ENCODE data around the gene ADD1. TPM values are rescaled to one million over a fixed set of nuclear protein-coding genes. Genes with fewer than 3 reads are reported as not detected.
A peak's percentile ranks its signal among the peaks of the same experiment; 100 is the strongest.

ADD1 gene
- total and polyA plus RNA-seq, 4 donors: 127 to 400 (median 268) TPM

DNA sequence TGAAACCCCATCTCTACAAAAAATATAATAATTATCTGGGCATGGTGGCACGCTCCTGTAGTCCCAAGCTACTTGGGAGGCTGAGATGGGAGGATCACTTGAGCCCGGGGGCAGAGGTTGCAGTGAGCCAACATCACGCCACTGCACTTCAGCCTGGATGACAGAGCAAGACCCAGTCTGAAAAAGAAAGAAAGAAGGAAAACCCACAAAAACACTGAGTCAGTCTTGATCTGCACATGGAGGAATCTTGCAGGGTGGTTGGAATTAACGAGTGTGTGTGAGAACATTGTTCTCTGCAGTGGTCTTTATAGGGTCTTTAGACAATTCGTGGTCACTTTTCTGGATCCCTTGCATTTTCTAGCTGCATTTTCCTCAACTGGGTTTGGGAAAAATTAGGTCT is 23.2 kb downstream of the ADD1 start:
- TF ChIP-seq, protein P1, sequence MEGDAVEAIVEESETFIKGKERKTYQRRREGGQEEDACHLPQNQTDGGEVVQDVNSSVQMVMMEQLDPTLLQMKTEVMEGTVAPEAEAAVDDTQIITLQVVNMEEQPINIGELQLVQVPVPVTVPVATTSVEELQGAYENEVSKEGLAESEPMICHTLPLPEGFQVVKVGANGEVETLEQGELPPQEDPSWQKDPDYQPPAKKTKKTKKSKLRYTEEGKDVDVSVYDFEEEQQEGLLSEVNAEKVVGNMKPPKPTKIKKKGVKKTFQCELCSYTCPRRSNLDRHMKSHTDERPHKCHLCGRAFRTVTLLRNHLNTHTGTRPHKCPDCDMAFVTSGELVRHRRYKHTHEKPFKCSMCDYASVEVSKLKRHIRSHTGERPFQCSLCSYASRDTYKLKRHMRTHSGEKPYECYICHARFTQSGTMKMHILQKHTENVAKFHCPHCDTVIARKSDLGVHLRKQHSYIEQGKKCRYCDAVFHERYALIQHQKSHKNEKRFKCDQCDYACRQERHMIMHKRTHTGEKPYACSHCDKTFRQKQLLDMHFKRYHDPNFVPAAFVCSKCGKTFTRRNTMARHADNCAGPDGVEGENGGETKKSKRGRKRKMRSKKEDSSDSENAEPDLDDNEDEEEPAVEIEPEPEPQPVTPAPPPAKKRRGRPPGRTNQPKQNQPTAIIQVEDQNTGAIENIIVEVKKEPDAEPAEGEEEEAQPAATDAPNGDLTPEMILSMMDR (IDR thresholded peaks at IDR 0.05; ENCODE audit: control extremely low read depth, extremely low read depth): no peak
- WGBS, 2 donors: 77 to 86% methylated on average over 5 of the region's 5 CpGs
- ATAC-seq (ENCODE audit: insufficient read depth, low FRiP score): no peak

GRCh38 chr4:2867758-2868491 is 24.3 kb downstream of the ADD1 start:
- Histone ChIP-seq H3K36me3 (ENCODE audit: control insufficient read depth in 4 of 4, insufficient read depth in 4 of 4, low read length in 4 of 4) (no peaks in the 10 kb centered on the region), H3K9me3 (ENCODE audit: control insufficient read depth in 4 of 4, insufficient read depth in 3 of 4, low read length in 3 of 4) (no peaks in the 10 kb centered on the region), H3K27me3 (ENCODE audit: control insufficient read depth in 3 of 3, insufficient read depth in 3 of 3, low read length in 2 of 3) (no peaks in the 10 kb centered on the region), H3K9ac (ENCODE audit: insufficient read depth in 1 of 2, low read length in 2 of 2) (peak overlapping the region; percentile 21 to 64), H3K4me3 (no peak overlapping the region), H3K4me1 (ENCODE audit: control insufficient read depth in 5 of 5, insufficient read depth in 5 of 5, low read length in 5 of 5) (peaks cover 22 to 65% (median 42%) of the 10 kb centered on the region in 5 donors), H3K27ac (ENCODE audit: low read depth in 1 of 2, low read length in 1 of 2) (peak overlapping the region; percentile 70 to 81)
- TF ChIP-seq, protein P1 (IDR thresholded peaks at IDR 0.05; ENCODE audit: control extremely low read depth, extremely low read depth): no peak
- ATAC-seq (ENCODE audit: insufficient read depth, low FRiP score) (no peak), DNase-seq (peak; percentile 73 to 87 (median 85))
- 32 to 57% methylated on average over 10 of the region's 10 CpGs for WGBS, 2 donors

More for the DNA sequence above, 23.2 kb downstream of the ADD1 start:
- DNase-seq: no peak
- no peak overlapping the region for H3K4me3 ChIP-seq
- no peaks in the 10 kb centered on the region for H3K27me3 ChIP-seq (ENCODE audit: control insufficient read depth in 3 of 3, insufficient read depth in 3 of 3, low read length in 2 of 3)
- H3K4me1 ChIP-seq (ENCODE audit: control insufficient read depth in 5 of 5, insufficient read depth in 5 of 5, low read length in 5 of 5): peaks cover 30 to 69% (median 44%) of the 10 kb centered on the region in 5 donors
- H3K9ac ChIP-seq (ENCODE audit: insufficient read depth in 1 of 2, low read length in 2 of 2): no peak overlapping the region
- H3K9me3 ChIP-seq (ENCODE audit: control insufficient read depth in 4 of 4, insufficient read depth in 3 of 4, low read length in 3 of 4): no peaks in the 10 kb centered on the region
- no peaks in the 10 kb centered on the region for H3K36me3 ChIP-seq (ENCODE audit: control insufficient read depth in 4 of 4, insufficient read depth in 4 of 4, low read length in 4 of 4)
- H3K27ac ChIP-seq (ENCODE audit: low read depth in 1 of 2, low read length in 1 of 2): peak overlapping the region; percentile 47 to 70

DNA sequence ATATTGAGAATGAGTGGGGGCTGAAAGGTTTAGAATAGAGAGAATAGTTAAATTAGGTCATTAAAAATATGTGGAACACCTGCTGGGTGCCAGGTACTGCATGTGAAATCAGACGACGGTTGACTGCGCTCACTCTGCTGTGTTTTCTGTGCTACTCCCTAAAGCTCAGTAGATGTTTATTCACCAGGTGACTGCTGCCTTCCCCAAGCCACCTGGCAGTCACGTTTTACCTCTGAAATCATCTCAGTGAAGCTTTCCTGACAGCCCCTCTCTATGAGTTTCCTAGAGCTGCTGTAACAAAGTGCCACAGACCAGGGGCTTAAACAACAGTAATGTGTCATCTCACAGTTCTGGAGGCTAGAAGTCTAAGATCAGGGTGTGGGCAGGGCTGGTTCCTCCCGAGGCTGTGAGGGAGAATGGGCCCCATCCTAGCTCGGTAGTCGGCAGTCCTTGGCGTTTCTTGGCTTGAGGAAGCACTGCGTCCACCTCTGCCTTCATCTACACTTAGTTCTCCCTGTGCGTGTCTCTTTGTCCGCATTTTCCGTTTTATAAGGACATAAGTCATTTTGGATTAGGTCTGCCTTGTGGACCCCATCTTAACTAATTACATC is 25.3 kb downstream of the ADD1 start:
- Histone ChIP-seq H3K9me3 (ENCODE audit: control insufficient read depth in 4 of 4, insufficient read depth in 3 of 4, low read length in 3 of 4) (no peaks in the 10 kb centered on the region), H3K27me3 (ENCODE audit: control insufficient read depth in 3 of 3, insufficient read depth in 3 of 3, low read length in 2 of 3) (no peaks in the 10 kb centered on the region), H3K4me3 (no peak overlapping the region), H3K27ac (ENCODE audit: low read depth in 1 of 2, low read length in 1 of 2) (peak overlapping the region; percentile 70 to 81), H3K9ac (ENCODE audit: insufficient read depth in 1 of 2, low read length in 2 of 2) (peak overlapping the region in 1 of 2 donors; percentile 64), H3K36me3 (ENCODE audit: control insufficient read depth in 4 of 4, insufficient read depth in 4 of 4, low read length in 4 of 4) (no peaks in the 10 kb centered on the region), H3K4me1 (ENCODE audit: control insufficient read depth in 5 of 5, insufficient read depth in 5 of 5, low read length in 5 of 5) (peaks cover 26 to 67% (median 45%) of the 10 kb centered on the region in 5 donors)
- ATAC-seq (ENCODE audit: insufficient read depth, low FRiP score): no peak
- TF ChIP-seq, protein P1 (IDR thresholded peaks at IDR 0.05; ENCODE audit: control extremely low read depth, extremely low read depth): no peak
- DNase-seq: no peak
- WGBS, 2 donors: 71 to 72% methylated on average over 12 of the region's 12 CpGs
